Activated effector memory CD4-positive, alpha-beta T cell treated with anti-CD3 and anti-CD28 coated beads, Interleukin-2, amount 50 U/mL, for 16 hours (primary cell): ENCODE results near the gene KLHL2.
"Not testable (repeated sequence)": the region's sequence is repeated elsewhere in the genome, so short reads cannot be mapped to it uniquely, and the experiment has no call there.

ENCODE experiments used
- DNase-seq: peaks from one replicate; pipeline ENCODE4 v3.0.0-alpha.2; 2020

Gene KLHL2

DNA sequence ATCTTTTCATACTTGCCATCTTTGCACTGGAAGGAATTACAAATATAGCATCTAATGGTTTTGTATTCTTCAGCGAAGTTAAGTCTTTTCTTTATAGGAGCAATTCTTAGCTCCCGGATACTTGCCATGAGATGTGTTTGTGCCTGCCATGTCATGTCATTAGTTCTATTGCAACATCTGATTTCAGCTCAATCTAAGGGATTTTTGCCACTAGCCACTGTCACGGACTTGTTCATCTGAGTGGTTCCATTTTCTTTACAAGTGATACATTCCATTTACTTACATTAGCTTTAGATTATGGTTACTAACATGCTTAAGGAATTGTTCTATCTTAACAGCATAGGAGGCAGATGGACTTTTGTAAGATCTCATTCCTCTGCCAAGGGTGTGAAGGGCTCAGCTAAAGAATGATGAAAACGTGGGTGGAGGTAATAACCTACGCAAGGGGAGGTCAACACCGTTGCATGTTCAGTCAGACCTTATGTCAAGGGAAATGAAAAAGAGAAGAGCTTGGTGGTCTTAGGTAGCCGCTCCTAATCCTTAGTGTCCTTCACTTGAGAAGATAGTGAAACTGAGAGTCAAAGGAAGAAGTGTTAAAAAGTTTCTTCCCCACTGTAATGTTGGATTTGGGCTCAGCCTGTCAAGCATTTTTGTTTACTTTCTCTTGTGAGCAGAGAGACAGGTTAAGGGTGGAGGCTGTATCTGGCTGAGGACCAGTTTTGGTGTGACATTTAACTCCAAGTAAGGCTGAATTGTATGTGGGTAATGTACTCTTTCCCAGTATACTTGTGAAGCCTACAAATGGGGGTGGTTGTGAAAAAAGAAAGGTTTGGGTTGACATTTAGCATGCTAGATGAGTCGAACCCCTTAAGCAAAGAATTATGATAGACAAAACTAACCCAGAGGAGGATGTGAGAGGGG lies 3.6 kb upstream of the KLHL2 start:
- DNase-seq, result no peak

DNA sequence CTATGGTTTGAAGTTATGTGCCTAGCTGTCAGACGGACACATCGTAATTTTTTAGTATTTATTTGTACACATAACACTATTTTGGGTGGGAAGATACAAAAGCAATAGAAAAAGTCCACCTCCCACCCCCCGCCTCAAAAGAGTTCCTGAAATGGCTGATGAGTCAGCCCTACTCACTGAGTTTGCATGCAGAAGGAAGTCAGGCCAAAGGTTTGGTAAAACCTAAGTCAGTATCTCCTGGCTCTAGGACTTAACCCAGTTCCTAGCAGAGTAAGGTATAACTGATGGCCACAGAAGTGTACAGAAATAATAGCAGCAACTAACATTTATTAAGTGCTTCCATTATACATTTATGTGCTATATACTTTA lies 2.9 kb upstream of the KLHL2 start:
- no peak for DNase-seq

DNA sequence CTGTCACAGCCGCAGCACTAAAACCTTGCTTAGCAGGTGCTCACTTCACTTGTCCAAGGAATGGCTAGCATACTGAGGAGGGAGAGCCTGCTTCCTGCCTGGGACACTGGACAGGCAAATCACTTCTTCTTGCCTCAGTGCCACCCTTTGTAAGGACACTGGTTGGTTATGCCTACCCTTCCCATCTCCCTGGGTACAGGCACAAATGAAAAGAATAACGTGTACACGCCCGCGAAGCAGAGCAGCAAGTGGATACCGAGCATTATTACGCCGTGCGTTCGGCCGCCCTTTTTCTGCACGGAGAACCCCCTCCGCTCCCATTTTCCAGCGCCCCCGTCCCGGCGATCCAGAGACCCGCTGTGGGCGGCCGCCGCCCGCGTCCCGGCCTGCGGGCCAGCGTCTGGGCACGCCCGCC lies 338 bp upstream of the KLHL2 start:
- DNase-seq, result no peak

GRCh38 chr4:165208221-165208652 lies 876 bp downstream of the KLHL2 start:
- DNase-seq, result peak; percentile 64

GRCh38 chr4:165208741-165209388 lies 1.5 kb downstream of the KLHL2 start:
- no peak for DNase-seq

DNA sequence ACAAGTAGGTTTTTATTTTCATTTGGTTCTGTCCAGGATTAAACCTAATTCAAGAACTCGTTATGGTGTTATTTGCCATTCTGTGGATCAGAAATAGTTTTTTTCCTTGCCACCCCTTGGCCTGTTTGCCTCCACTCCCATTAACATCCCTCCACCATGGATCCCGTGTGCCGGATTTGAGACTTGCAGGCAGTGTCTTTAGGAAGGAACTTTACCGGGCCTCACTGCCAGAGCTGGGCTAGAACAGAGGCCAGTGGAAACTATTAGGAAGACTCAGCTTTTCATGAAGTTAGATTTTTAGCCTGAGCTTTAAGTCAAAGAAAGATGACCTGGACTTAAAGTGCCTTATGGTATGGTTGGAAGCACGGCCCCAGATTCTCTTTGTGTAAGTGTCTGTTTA lies 2.4 kb downstream of the KLHL2 start:
- no peak for DNase-seq

DNA sequence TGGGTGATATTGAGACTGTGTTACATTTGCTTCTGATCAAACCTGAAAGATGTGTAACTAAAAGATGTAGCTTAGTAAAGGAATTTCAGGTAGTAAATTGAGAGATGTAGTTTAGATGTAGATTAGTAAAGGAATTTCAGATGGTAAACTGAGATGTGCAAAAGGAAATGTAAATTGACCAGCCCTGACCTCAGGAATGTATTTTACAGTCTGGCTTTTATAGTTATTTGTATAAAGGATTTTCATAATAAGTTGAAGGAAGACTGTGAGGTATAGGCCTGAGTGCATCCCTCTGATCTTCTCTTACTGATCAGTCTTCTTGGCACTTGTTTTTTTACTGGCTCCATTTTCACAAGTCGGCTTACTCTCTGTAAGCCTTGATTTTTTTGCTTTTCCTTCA lies 3.2 kb downstream of the KLHL2 start:
- no peak for DNase-seq

- DNase-seq, result not testable (repeated sequence)
Measured at GRCh38 chr4:165212647-165213046, 5.3 kb downstream of the KLHL2 start.

DNA sequence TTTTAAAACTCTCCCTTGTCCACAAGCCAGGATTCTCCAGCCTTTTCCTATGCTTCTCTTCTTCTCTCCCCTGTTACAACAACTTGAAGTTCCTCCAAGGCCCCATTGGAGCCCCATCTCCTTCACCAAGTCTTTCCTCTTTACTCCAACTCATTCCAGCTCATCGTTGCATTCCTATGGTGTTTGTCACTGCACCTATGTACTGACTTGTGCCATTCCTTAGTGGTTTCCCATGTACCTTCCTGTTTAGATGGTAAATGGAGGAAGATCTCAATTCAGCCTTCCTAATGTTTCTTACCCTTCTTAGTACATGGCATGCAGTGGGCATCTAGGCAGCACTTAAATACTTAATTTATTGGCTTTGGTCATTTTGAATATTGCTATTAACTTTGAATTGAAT lies 6.0 kb downstream of the KLHL2 start:
- DNase-seq, result not testable (repeated sequence)

GRCh38 chr4:165213991-165214709 lies 6.8 kb downstream of the KLHL2 start:
- DNase-seq, result not testable (repeated sequence)

DNA sequence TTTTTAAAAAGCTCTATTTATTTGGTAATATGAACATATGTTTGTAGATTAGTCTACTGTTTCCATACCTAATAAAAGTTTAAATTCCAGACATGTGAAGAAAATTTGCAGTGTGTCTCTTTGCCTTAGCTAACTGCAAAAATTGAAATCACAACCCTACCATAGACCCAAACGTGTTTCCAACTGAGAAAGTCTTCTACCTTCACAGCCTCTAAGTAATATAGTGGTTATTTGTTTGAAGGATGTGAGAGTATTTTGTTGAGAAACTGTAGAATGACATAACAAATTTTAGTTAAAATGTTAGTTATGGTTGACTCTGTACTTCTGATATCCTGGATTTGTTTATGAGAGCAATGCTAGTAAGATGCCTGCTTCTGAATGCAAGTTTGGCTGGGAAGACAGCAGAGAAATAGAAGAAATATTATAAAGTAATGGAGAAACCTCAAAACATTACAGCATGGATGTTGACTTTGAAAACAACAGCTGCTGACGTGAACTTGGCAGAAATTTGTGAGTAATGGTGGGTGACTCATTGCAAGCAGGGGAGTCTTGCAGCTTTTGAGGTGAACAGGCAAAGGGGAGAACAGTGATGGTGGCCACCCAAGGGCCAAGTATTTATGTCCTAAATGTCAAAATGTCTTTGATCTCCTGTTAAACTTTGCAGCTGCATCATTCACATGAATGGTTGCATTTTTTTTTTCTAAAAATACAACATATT lies 7.8 kb downstream of the KLHL2 start:
- peak; percentile 65 for DNase-seq

- DNase-seq, result not testable (repeated sequence)
Measured at GRCh38 chr4:165215761-165216487, 8.6 kb downstream of the KLHL2 start.

GRCh38 chr4:165217325-165217724 lies 10.0 kb downstream of the KLHL2 start:
- no peak for DNase-seq

DNA sequence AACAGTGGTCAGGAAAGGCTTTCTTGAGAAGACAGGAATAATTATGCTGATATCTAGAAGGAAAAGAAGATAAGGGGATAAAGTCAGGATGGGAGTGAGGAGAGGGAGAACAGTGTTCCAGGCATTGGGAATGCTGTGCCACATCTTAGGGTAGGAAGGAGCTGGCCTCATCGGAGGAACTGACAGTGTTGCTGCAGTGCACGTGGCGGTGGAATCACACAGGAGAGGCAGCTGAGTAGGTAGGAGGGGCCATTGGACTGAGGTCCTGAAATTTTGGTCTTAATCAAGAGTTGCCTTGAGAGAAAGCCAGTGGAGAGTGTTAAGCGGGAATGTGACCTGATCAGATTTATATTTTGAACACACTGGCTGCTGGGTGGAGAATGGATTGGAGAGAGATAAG lies 13.9 kb downstream of the KLHL2 start:
- not testable (repeated sequence) for DNase-seq

DNA sequence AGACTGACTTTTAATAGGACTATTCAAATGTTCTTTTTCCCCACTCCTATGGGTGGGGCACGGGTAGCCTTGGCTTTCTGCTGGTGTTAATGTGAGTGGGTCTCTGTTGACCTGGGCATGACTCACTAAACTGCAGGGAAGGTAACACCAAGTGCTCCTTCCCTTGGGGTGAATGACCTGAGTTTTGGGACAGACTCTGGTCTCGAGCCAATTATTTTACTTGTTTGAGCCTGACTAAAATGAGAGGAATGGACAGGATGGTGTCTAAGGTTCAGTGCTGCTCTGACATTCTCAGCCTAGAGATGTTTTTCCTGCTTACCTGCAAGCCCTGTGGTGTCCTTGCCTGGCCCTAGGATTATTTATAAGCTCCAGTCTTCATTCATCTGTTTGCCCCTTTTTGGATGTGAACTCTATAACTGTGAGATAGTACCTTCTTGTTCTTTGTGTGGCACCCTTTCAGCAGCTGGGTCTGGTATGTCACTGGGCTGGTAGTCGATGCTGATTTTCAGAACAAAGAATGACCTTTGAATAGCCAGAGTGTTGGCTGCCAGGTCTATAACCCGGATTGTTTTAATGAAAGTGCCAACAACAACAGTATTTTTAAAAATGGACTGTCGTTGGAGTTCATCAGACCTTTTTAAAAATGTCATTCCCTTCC lies 14.8 kb downstream of the KLHL2 start:
- DNase-seq, result not testable (repeated sequence)

- no peak for DNase-seq
Measured at GRCh38 chr4:165222651-165222994, 15.3 kb downstream of the KLHL2 start.

DNA sequence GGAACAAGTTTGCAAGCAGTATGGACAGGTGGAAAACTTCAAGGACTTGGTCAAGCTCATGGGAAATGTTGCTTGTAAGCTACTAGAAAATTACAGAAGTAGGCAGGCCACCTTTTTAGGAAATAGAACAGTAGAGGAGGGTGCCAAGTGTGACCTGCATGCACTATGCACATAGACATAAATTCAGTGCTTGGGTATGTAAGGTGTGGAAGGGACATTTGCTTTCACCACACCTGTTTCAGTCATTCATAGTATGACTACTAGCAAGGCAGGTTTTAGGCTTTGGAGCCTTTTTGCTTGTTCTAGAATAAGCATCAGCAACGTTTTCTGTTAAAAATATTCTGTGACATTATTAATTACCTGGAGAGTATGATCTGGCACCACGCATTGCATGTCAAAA lies 20.0 kb downstream of the KLHL2 start:
- DNase-seq, result not testable (repeated sequence)

GRCh38 chr4:165229490-165230200 lies 22.3 kb downstream of the KLHL2 start:
- not testable (repeated sequence) for DNase-seq

- not testable (repeated sequence) for DNase-seq
Measured at GRCh38 chr4:165232623-165233433, 25.5 kb downstream of the KLHL2 start.

DNA sequence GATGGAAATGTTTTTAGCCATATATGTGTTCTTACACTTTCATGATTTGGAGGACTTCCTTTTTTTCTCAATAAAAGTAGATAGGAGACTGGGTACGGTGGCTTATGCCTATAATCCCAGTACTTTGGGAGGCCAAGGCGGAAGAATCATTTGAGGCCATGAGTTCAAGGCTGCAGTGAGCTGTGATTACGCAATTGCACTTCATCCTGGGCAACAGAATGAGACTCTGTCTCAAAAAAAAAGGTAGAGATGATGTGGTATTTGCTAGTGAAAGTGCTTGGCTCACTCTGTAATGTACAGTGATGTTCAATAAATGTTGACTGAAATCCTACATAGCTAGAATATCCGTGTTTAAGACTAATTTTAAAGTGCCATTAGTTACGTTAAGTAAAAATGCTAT lies 27.4 kb downstream of the KLHL2 start:
- DNase-seq, result no peak
